IMR-90 (cell line): Measurements from ENCODE around the gene CHST3. TPM values are rescaled to one million over a fixed set of nuclear protein-coding genes. Genes with fewer than 3 reads are reported as not detected.
A peak's percentile ranks its signal among the peaks of the same experiment; 100 is the strongest.
"Not testable (repeated sequence)": the region's sequence is repeated elsewhere in the genome, so short reads cannot be mapped to it uniquely, and the experiment has no call there.

Experiments used
- ATAC-seq: fragments of 200-7000 bp; cut with Tn5 transposase; 2 replicates; pipeline ENCODE4 v1.9.1; 2020; ENCODE audit warnings: low read depth, mild to moderate bottlenecking, moderate library complexity
- BruUV-seq: library from RNA; stranded (reverse); fragments of 400-500 nt; replicated peaks from 2 replicates; lab custom pipeline; 2021; lab: Mats Ljungman, UMichigan
- CTCF ChIA-PET: fragments of 300-600 bp; formaldehyde crosslinking; extraction: SDS; loops from one replicate; lab custom pipeline; 2021; ENCODE audit warnings: antibody characterized with exemption; lab: Yijun Ruan, JAX
- POLR2A ChIA-PET: fragments of 300-600 bp; sonication (Branson Sonifier 250); formaldehyde crosslinking; loops from one replicate; lab custom pipeline; 2022; ENCODE audit warnings: antibody characterized with exemption; ENCODE audit not compliant: unreplicated experiment; lab: Charles Lee
- DNase-seq: peaks from one replicate; pipeline ENCODE4 v3.0.0; 2013
- H2AFZ ChIP-seq: replicated peaks from 2 replicates; pipeline ENCODE3; 2013; ENCODE audit warnings: low read length, mild to moderate bottlenecking; ENCODE audit not compliant: poor library complexity
- H2AK5ac ChIP-seq: 2 replicates; pipeline ENCODE4 v1.6.1; 2013; ENCODE audit warnings: low read depth, low read length, inconsistent platforms
- H2AK9ac ChIP-seq: replicated peaks from 2 replicates; pipeline ENCODE3; 2013; ENCODE audit warnings: mild to moderate bottlenecking, low read depth, low read length, moderate library complexity; ENCODE audit not compliant: poor library complexity
- H2BK120ac ChIP-seq: 2 replicates; pipeline ENCODE4 v1.6.1; 2013; ENCODE audit warnings: low read depth, low read length, inconsistent platforms
- H2BK15ac ChIP-seq: 3 replicates; pipeline ENCODE4 v1.6.1; 2013; ENCODE audit warnings: low read depth, low read length, inconsistent platforms
- H2BK20ac ChIP-seq: 2 replicates; pipeline ENCODE4 v1.6.1; 2013; ENCODE audit warnings: low read depth, mild to moderate bottlenecking, inconsistent platforms, low read length, moderate library complexity
- H2BK5ac ChIP-seq: 2 replicates; pipeline ENCODE4 v1.6.1; 2013; ENCODE audit warnings: mild to moderate bottlenecking, low read depth, low read length, inconsistent platforms; ENCODE audit not compliant: poor library complexity, severe bottlenecking
- H3K14ac ChIP-seq: replicated peaks from 2 replicates; pipeline ENCODE4 v1.6.1; 2013; ENCODE audit warnings: low read depth, low read length, inconsistent platforms
- H3K18ac ChIP-seq: 2 replicates; pipeline ENCODE4 v1.6.1; 2013; ENCODE audit warnings: low read depth, low read length, control low read depth
- H3K23ac ChIP-seq: 2 replicates; pipeline ENCODE4 v1.6.1; 2013; ENCODE audit warnings: low read depth, low read length, inconsistent platforms
- H3K27ac ChIP-seq: 2 replicates; pipeline ENCODE4 v1.5.1; 2013; ENCODE audit warnings: mild to moderate bottlenecking, control low read depth, low read length; ENCODE audit not compliant: insufficient read depth
- H3K27me3 ChIP-seq: 2 replicates; pipeline ENCODE4 v1.6.1; 2013; ENCODE audit warnings: low read length; ENCODE audit not compliant: control insufficient read depth, insufficient read depth
- H3K36me3 ChIP-seq: 2 replicates; pipeline ENCODE4 v1.6.1; 2013; ENCODE audit warnings: low read length, mixed read lengths; ENCODE audit not compliant: control insufficient read depth, insufficient read depth
- H3K4ac ChIP-seq: 2 replicates; pipeline ENCODE4 v1.6.1; 2013; ENCODE audit warnings: low read depth, low read length, inconsistent platforms
- H3K4me1 ChIP-seq: 2 replicates; pipeline ENCODE4 v1.6.1; 2013; ENCODE audit warnings: low read length, mixed read lengths; ENCODE audit not compliant: control insufficient read depth, insufficient read depth
- H3K4me2 ChIP-seq: 2 replicates; pipeline ENCODE4 v1.6.1; 2013; ENCODE audit warnings: low read depth, mild to moderate bottlenecking, control low read depth, low read length, moderate library complexity
- H3K4me3 ChIP-seq: 2 replicates; pipeline ENCODE4 v1.5.1; 2013; ENCODE audit warnings: low read depth, mild to moderate bottlenecking, control low read depth, low read length, moderate library complexity; ENCODE audit not compliant: insufficient read depth
- H3K56ac ChIP-seq: 2 replicates; pipeline ENCODE4 v1.6.1; 2013; ENCODE audit warnings: low read length, inconsistent platforms; ENCODE audit not compliant: insufficient read depth; ENCODE audit errors: extremely low read depth
- H3K79me1 ChIP-seq, 2 experiments: 2 replicates each; pipeline ENCODE4 v1.6.1; 2013; ENCODE audit warnings: low read length in 2 of 2, inconsistent platforms in 1 of 2, low read depth in 1 of 2
- H3K9ac ChIP-seq: 2 replicates; pipeline ENCODE4 v1.6.1; 2013; ENCODE audit warnings: low read depth, low read length, control low read depth
- H3K9me1 ChIP-seq: 2 replicates; pipeline ENCODE4 v1.6.1; 2013; ENCODE audit warnings: low read length, inconsistent platforms; ENCODE audit not compliant: insufficient read depth
- H3K9me3 ChIP-seq: 2 replicates; pipeline ENCODE4 v1.6.1; 2013; ENCODE audit warnings: low read length; ENCODE audit not compliant: control insufficient read depth, insufficient read depth
- H4K20me1 ChIP-seq: 2 replicates; pipeline ENCODE4 v1.6.1; 2013; ENCODE audit warnings: low read length, inconsistent platforms; ENCODE audit not compliant: insufficient read depth
- H4K5ac ChIP-seq: 2 replicates; pipeline ENCODE4 v1.6.1; 2013; ENCODE audit warnings: mild to moderate bottlenecking, low read depth, low read length, control low read depth
- H4K8ac ChIP-seq, 2 experiments: 2 replicates each; pipeline ENCODE4 v1.6.1; 2013; ENCODE audit warnings: low read depth in 2 of 2, low read length in 2 of 2, control low read depth in 1 of 2, inconsistent platforms in 1 of 2
- H4K91ac ChIP-seq: 2 replicates; pipeline ENCODE4 v1.6.1; 2013; ENCODE audit warnings: low read depth, low read length, inconsistent platforms; ENCODE audit not compliant: insufficient read depth
- CHD1 ChIP-seq: IDR thresholded peaks from 2 replicates; pipeline ENCODE4 v1.6.1; 2012; ENCODE audit warnings: low read depth, low read length, improper control_type of control experiment
- FOS ChIP-seq: fragments of 150-350 bp; IDR thresholded peaks from 2 replicates; pipeline ENCODE4 v1.6.1; 2016; ENCODE audit warnings: low read depth, low read length
- RAD21 ChIP-seq: IDR thresholded peaks from 2 replicates; pipeline ENCODE4 v1.6.1; 2012; ENCODE audit warnings: low read length, improper control_type of control experiment
- WGBS, 2 experiments: methylation state at CpG; one replicate each; pipeline versions ENCODE4 v1.1.5 to v1.1.7; 2013; ENCODE audit warnings: missing lambda C conversion rate in 2 of 2; ENCODE audit not compliant: insufficient read length in 1 of 2; ENCODE audit errors: extremely low coverage in 2 of 2; 5-methylcytosine and 5-hydroxymethylcytosine counted together
- dilution Hi-C: fragments of 300-500 bp; cut with HindIII; formaldehyde crosslinking; loops from one replicate; pipeline ENCODE4 v1.14.3; 2018; ENCODE audit warnings: low sequenced_read_pairs; ENCODE audit not compliant: unreplicated experiment
- in situ Hi-C: fragments of 300-500 bp; cut with MboI; formaldehyde crosslinking; loops from 3 replicates; pipeline ENCODE4 v1.14.3; 2019; ENCODE audit warnings: low sequenced_read_pairs, inconsistent platforms, mixed read lengths
- intact Hi-C: fragments of 100-400 bp; cut with micrococcal nuclease; formaldehyde crosslinking; loops from 2 replicates; pipeline ENCODE4 v1.10.0; 2022
- polyA plus RNA-seq, 3 experiments: library from polyadenylated mRNA; depleted of rRNA; stranded (reverse); fragments of >200 nt; gene quantifications; 2 replicates each; pipeline ENCODE4 v1.2.3, GENCODE V29; 2012; ENCODE audit warnings: low replicate concordance in 1 of 3
- total RNA-seq: library from RNA; depleted of rRNA; stranded (reverse); fragments of >200 nt; gene quantifications from 2 replicates; pipeline ENCODE4 v1.2.3, GENCODE V29; 2012

CHST3 gene
- total and polyA plus RNA-seq, 2 of the 4 experiments (the other 2 are of a cell fraction), result 8.6 to 9.0 TPM

DNA sequence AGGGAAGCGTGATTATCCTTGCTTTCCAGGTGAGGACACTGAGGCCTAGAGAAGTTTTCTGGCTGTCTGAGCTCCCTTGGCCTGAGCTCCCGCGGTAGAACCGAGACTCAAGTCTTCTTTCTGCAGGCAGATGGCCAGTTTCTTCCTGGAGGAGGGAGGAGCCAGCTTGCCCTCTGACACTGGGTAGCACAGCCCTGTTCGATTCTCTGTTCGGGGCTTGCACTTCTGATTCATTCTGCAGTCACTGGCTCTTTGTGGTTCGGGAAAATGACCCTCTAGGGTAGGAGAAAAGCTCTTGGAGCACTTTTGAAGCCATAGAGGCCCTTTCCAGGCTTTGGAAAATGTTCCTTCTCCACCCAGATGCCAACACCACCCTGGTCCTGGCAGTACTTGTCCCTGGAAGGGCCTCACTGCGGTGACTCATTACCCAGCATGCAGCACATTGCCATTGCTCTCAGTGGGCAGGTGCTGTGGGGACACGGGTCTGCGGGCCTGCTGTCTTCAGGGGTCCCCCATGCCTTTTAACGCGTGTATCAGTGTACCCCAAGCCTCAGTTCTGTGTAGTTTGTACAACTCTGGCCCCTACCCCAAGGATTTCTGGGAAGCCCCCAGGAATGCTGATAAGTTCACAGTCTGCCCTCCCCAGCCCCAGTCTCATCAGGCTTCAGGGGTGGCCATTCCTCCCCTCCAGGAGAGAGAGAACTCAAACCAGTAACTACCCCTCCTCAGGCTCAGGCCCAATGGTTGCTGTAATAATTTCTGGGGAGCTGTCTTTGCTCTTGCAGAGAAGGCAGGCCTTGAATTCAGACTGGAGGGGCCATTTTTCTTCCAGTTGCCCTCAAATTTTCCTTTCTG, 11.9 kb downstream of the CHST3 start (continued):
- peak; percentile 44; the same call in 1 of the 2 replicates for TF ChIP-seq FOS
- TF ChIP-seq RAD21, result no peak
- TF ChIP-seq CHD1, result no peak

DNA sequence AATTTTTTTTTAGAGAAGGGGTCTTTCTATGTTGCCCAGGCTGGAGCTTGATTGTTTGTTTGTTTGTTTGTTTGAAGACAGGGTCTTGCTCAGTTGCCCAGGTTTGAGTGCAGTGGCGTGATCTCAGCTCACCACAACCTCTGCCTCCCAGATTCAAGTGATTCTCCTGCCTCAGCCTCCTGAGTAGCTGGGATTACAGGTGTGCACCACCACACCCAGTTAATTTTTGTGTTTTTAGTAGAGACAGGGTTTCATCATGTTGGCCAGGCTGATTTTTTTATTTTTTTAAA, 13.4 kb downstream of the CHST3 start:
- H3K9me3 ChIP-seq, dilution Hi-C loops, POLR2A ChIA-PET, H3K14ac ChIP-seq, CTCF ChIA-PET, DNase-seq, H2BK15ac ChIP-seq, H4K5ac ChIP-seq, BruUV-seq, H3K27me3 ChIP-seq, H2AK5ac ChIP-seq, H2BK120ac ChIP-seq, H4K91ac ChIP-seq, H3K4me2 ChIP-seq, H3K36me3 ChIP-seq, intact Hi-C loops, H3K56ac ChIP-seq, H2AFZ ChIP-seq, in situ Hi-C loops, H4K8ac ChIP-seq, H2AK9ac ChIP-seq, H2BK20ac ChIP-seq, H3K18ac ChIP-seq, ATAC-seq, H3K27ac ChIP-seq, H3K4me3 ChIP-seq, H3K23ac ChIP-seq, H3K4ac ChIP-seq, H2BK5ac ChIP-seq, H3K9ac ChIP-seq: not testable (repeated sequence)
- Histone ChIP-seq H4K20me1 (peaks cover 50% of the 10 kb centered on the region), H3K9me1 (peaks cover 40% of the 10 kb centered on the region), H3K79me1 (peaks cover 35 to 98% of the 10 kb centered on the region in 2 experiments), H3K4me1 (peaks cover 48% of the 10 kb centered on the region)
- WGBS, 2 experiments, result no CpG with 5 or more reads among the region's 1 CpG
